Activated CD8-positive, alpha-beta memory T cell treated with anti-CD3 and anti-CD28 coated beads for 24 hours (primary cell): ENCODE results near the gene RELT.

ENCODE experiments used
- DNase-seq: peaks from one replicate; pipeline ENCODE4 v3.0.0-alpha.2; 2020

RELT gene

GRCh38 chr11:73376160-73376802 is at the start of gene RELT:
TSS of gene RELT (plus strand) at chr11:73376399. CDS start at chr11:73389137, 12,738 bp downstream.
- peak; percentile 99 for DNase-seq

GRCh38 chr11:73326929-73327811 is 49.0 kb upstream of the RELT start:
- DNase-seq: no peak

- no peak for DNase-seq
Observed at GRCh38 chr11:73327812-73328364, 48.3 kb upstream of the RELT start.

- no peak for DNase-seq
Observed at GRCh38 chr11:73330569-73331093, 45.6 kb upstream of the RELT start.

GRCh38 chr11:73331138-73331916 is 44.9 kb upstream of the RELT start:
- DNase-seq: no peak

GRCh38 chr11:73333173-73333572 is 43.0 kb upstream of the RELT start:
- no peak for DNase-seq

- DNase-seq: no peak
Observed at GRCh38 chr11:73333640-73334383, 42.4 kb upstream of the RELT start.

GRCh38 chr11:73334384-73335203 is 41.6 kb upstream of the RELT start:
- no peak for DNase-seq

GRCh38 chr11:73335204-73335923 is 40.8 kb upstream of the RELT start:
- DNase-seq: peak; percentile 92

- no peak for DNase-seq
Observed at GRCh38 chr11:73337846-73338245, 38.4 kb upstream of the RELT start.

- no peak for DNase-seq
Observed at GRCh38 chr11:73338279-73338678, 37.9 kb upstream of the RELT start.

- no peak for DNase-seq
Observed at GRCh38 chr11:73340164-73340563, 36.0 kb upstream of the RELT start.

GRCh38 chr11:73342633-73343032 is 33.6 kb upstream of the RELT start:
- DNase-seq: no peak

GRCh38 chr11:73343076-73343873 is 32.9 kb upstream of the RELT start:
- DNase-seq: no peak

- no peak for DNase-seq
Observed at GRCh38 chr11:73344191-73344607, 32.0 kb upstream of the RELT start.

GRCh38 chr11:73345481-73346160 is 30.6 kb upstream of the RELT start:
- no peak for DNase-seq

- no peak for DNase-seq
Observed at GRCh38 chr11:73346186-73346935, 29.8 kb upstream of the RELT start.

GRCh38 chr11:73347067-73347466 is 29.1 kb upstream of the RELT start:
- no peak for DNase-seq
